ENCODE measurements around the gene CHST11. TPM values are rescaled to one million over a fixed set of nuclear protein-coding genes. Genes with fewer than 3 reads are reported as not detected.

The CHST11 gene
- total RNA-seq, 1 donor from 2014 or later = 46.2 TPM

GRCh38 chr12:104700324-104700723 lies 243.6 kb downstream of the CHST11 start:
- no peak for DNase-seq
- no peak for ATAC-seq
- no peaks in the 10 kb centered on the region for H3K27me3 ChIP-seq (ENCODE audit: low read depth)
- intact Hi-C loops (cut with DNase I) = no loop called here
- H3K4me1 ChIP-seq = peaks cover 11% of the 10 kb centered on the region
- H3K4me3 ChIP-seq = no peak overlapping the region
- no peak overlapping the region for H3K27ac ChIP-seq
- H3K36me3 ChIP-seq = no peaks in the 10 kb centered on the region
- TF ChIP-seq, protein P1, sequence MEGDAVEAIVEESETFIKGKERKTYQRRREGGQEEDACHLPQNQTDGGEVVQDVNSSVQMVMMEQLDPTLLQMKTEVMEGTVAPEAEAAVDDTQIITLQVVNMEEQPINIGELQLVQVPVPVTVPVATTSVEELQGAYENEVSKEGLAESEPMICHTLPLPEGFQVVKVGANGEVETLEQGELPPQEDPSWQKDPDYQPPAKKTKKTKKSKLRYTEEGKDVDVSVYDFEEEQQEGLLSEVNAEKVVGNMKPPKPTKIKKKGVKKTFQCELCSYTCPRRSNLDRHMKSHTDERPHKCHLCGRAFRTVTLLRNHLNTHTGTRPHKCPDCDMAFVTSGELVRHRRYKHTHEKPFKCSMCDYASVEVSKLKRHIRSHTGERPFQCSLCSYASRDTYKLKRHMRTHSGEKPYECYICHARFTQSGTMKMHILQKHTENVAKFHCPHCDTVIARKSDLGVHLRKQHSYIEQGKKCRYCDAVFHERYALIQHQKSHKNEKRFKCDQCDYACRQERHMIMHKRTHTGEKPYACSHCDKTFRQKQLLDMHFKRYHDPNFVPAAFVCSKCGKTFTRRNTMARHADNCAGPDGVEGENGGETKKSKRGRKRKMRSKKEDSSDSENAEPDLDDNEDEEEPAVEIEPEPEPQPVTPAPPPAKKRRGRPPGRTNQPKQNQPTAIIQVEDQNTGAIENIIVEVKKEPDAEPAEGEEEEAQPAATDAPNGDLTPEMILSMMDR (IDR thresholded peaks at IDR 0.05) = no peak
- no peaks in the 10 kb centered on the region for H3K9me3 ChIP-seq

GRCh38 chr12:104701301-104701700 lies 244.6 kb downstream of the CHST11 start:
- TF ChIP-seq, protein P1 (IDR thresholded peaks at IDR 0.05) = no peak
- Histone ChIP-seq H3K4me3 (no peak overlapping the region), H3K27ac (no peak overlapping the region), H3K4me1 (peaks cover 6% of the 10 kb centered on the region), H3K36me3 (no peaks in the 10 kb centered on the region), H3K9me3 (no peaks in the 10 kb centered on the region), H3K27me3 (ENCODE audit: low read depth) (no peaks in the 10 kb centered on the region)
- intact Hi-C loops (cut with DNase I) = no loop called here
- DNase-seq (no peak), ATAC-seq (no peak)

GRCh38 chr12:104701756-104702155 lies 245.0 kb downstream of the CHST11 start:
- TF ChIP-seq, protein P1 (IDR thresholded peaks at IDR 0.05) = no peak
- no peak for ATAC-seq
- H3K4me3 ChIP-seq = no peak overlapping the region
- no peak overlapping the region for H3K27ac ChIP-seq
- intact Hi-C loops (cut with DNase I) = no loop called here
- DNase-seq = no peak
- H3K27me3 ChIP-seq (ENCODE audit: low read depth) = no peaks in the 10 kb centered on the region
- no peaks in the 10 kb centered on the region for H3K9me3 ChIP-seq
- H3K4me1 ChIP-seq = peaks cover 6% of the 10 kb centered on the region
- no peaks in the 10 kb centered on the region for H3K36me3 ChIP-seq

DNA sequence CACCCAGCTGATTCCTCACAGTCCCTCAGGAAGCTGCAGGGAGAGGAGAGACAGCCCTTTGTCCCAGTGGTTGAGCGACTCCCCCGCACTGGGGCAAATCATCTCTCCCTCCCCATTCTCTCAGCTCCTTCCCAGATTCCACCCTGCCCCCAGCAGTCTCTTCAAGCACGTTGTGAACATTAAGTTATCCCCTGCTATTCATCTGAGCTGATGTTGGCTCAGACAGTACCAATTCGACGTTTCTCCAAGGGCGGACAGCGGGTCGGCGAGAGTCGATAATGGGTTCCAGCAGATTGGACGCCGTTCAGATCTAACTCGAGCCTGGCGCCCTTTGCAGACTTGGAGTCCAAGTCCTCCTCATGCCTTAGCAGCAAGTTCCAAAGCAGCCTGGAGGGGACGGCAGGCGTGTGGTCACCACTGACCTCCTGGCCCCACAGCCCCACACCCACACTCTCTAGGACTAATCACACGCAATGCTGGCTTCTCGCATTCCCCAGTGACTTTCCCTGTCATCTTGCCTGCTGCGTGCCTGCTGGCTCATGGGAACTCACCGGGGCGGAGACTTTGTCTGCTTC lies 245.9 kb downstream of the CHST11 start:
- Histone ChIP-seq H3K36me3 (no peaks in the 10 kb centered on the region), H3K9me3 (no peaks in the 10 kb centered on the region), H3K4me3 (no peak overlapping the region), H3K4me1 (peaks cover 6% of the 10 kb centered on the region), H3K27me3 (ENCODE audit: low read depth) (no peaks in the 10 kb centered on the region), H3K27ac (no peak overlapping the region)
- intact Hi-C loops (cut with DNase I) = no loop called here
- peak; percentile 40 to 72 for ATAC-seq
- no peak for DNase-seq
- TF ChIP-seq, protein P1 (IDR thresholded peaks at IDR 0.05) = no peak

- no peak for DNase-seq
Measured at GRCh38 chr12:104703372-104703771, 246.6 kb downstream of the CHST11 start.

More at GRCh38 chr12:104703372-104703771, 246.6 kb downstream of the CHST11 start:
- intact Hi-C loops (cut with DNase I) = no loop called here
- ATAC-seq = no peak
- TF ChIP-seq, protein P1 (IDR thresholded peaks at IDR 0.05) = no peak
- Histone ChIP-seq H3K27ac (no peak overlapping the region), H3K9me3 (no peaks in the 10 kb centered on the region), H3K36me3 (no peaks in the 10 kb centered on the region), H3K4me1 (peaks cover 3% of the 10 kb centered on the region), H3K4me3 (no peak overlapping the region), H3K27me3 (ENCODE audit: low read depth) (no peaks in the 10 kb centered on the region)

All from lower lobe of right lung (tissue), 2 donors.